ENCODE results near the gene ITGAL.

DNA sequence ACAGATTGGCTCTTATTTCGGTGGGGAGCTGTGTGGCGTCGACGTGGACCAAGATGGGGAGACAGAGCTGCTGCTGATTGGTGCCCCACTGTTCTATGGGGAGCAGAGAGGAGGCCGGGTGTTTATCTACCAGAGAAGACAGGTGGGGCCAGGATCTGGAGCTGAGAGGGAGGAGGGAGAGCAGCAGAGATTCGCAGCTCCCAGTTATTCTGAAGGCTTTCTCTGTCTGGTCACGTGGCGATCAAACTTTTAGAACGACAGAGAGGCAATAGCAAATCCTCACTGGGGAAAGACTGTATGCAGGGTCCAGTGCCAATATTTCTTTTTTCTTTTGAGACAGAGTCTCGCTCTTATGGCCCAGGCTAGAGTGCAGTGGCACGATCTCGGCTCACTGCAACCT is 22.2 kb downstream of the ITGAL start:
- TF ChIP-seq CTCF (IDR thresholded peaks at IDR 0.05; ENCODE audit: low read length) (no peak), EZH2 (IDR thresholded peaks at IDR 0.05; ENCODE audit: borderline replicate concordance, low read length) (no peak)
